OCI-LY3 (cell line): Measurements from ENCODE around the gene SRPK3.

Experiments used
- EZH2phosphoT487 ChIP-seq: fragments of 200-600 bp; shearing (Covaris generic); IDR thresholded peaks from 2 replicates; pipeline ENCODE4 v1.6.1; 2018; ENCODE audit warnings: antibody characterized with exemption, mixed run types, low read depth
- TF ChIP-seq, protein P1 (sequence below): fragments of 200-600, 300-600 bp; sonication (generic); IDR thresholded peaks from 2 replicates; pipeline ENCODE4 v1.5.1; 2014; ENCODE audit warnings: antibody characterized with exemption, low read length, low read depth

DNA sequence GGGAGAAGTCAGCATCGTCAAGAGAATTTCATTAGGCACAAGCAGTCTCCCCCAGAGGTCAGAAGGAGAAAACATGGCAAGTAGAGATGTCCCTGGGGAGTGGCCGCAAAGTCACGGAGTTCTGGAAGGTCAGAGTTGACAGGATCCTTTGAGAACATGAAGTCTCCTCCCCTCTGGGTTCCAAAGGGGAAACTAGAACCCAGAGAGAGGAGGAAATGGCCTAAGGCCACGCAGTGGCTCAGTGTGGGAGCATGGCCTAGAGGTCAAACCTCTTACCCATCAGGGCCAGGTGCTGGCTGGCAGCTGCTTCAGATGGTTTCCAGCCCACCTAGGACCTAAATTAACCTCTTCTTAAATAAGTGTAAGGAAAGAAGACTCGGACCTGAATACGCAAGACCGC lies 12.4 kb downstream of the SRPK3 start:
- TF ChIP-seq, protein P1, sequence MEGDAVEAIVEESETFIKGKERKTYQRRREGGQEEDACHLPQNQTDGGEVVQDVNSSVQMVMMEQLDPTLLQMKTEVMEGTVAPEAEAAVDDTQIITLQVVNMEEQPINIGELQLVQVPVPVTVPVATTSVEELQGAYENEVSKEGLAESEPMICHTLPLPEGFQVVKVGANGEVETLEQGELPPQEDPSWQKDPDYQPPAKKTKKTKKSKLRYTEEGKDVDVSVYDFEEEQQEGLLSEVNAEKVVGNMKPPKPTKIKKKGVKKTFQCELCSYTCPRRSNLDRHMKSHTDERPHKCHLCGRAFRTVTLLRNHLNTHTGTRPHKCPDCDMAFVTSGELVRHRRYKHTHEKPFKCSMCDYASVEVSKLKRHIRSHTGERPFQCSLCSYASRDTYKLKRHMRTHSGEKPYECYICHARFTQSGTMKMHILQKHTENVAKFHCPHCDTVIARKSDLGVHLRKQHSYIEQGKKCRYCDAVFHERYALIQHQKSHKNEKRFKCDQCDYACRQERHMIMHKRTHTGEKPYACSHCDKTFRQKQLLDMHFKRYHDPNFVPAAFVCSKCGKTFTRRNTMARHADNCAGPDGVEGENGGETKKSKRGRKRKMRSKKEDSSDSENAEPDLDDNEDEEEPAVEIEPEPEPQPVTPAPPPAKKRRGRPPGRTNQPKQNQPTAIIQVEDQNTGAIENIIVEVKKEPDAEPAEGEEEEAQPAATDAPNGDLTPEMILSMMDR: no peak
- no peak for TF ChIP-seq EZH2phosphoT487
